Osteocyte (in vitro differentiated cells): Measurements from ENCODE around the gene SLC4A3. TPM values are rescaled to one million over a fixed set of nuclear protein-coding genes. Genes with fewer than 3 reads are reported as not detected.

ENCODE experiments used
- DNase-seq: peaks from one replicate; pipeline ENCODE4 v3.0.0; 2021; ENCODE audit warnings: mixed read lengths; ENCODE audit not compliant: unreplicated experiment; ENCODE audit errors: extremely low spot score
- H3K27ac Mint-ChIP-seq: one replicate; pipeline ENCODE4 v1.8.0; 2021; ENCODE audit warnings: mild to moderate bottlenecking, mixed read lengths; ENCODE audit not compliant: unreplicated experiment
- H3K27me3 Mint-ChIP-seq: one replicate; pipeline ENCODE4 v1.8.0; 2021; ENCODE audit warnings: mixed read lengths; ENCODE audit not compliant: unreplicated experiment
- H3K36me3 Mint-ChIP-seq: one replicate; pipeline ENCODE4 v1.8.0; 2021; ENCODE audit warnings: mixed read lengths; ENCODE audit not compliant: unreplicated experiment
- H3K4me1 Mint-ChIP-seq: one replicate; pipeline ENCODE4 v1.8.0; 2021; ENCODE audit warnings: mixed read lengths; ENCODE audit not compliant: unreplicated experiment
- H3K4me3 Mint-ChIP-seq: one replicate; pipeline ENCODE4 v1.8.0; 2021; ENCODE audit warnings: mild to moderate bottlenecking, moderate library complexity, mixed read lengths; ENCODE audit not compliant: unreplicated experiment
- H3K9me3 Mint-ChIP-seq: one replicate; pipeline ENCODE4 v1.8.0; 2021; ENCODE audit warnings: mixed read lengths; ENCODE audit not compliant: unreplicated experiment
- CTCF ChIP-seq: fragments of 200-600 bp; sonication (generic); IDR thresholded peaks from 2 replicates; pipeline ENCODE4 v1.5.0; 2021; ENCODE audit warnings: antibody characterized with exemption, mild to moderate bottlenecking, moderate library complexity
- total RNA-seq: library from RNA; stranded (reverse); gene quantifications from 2 replicates; pipeline ENCODE4 v1.2.1, GENCODE V29; 2021

The SLC4A3 gene
- total RNA-seq, 1 donor from 2014 or later = 11.6 TPM

GRCh38 chr2:219614076-219614860, 13.2 kb upstream of the SLC4A3 start:
- no peak overlapping the region for H3K4me3 Mint-ChIP-seq
- H3K36me3 Mint-ChIP-seq = peaks cover 20% of the 10 kb centered on the region
- H3K27me3 Mint-ChIP-seq = no peaks in the 10 kb centered on the region
- H3K27ac Mint-ChIP-seq = no peak overlapping the region
- no peaks in the 10 kb centered on the region for H3K9me3 Mint-ChIP-seq
- H3K4me1 Mint-ChIP-seq = no peaks in the 10 kb centered on the region
- DNase-seq = no peak
- no peak for TF ChIP-seq CTCF

GRCh38 chr2:219615036-219615435, 12.4 kb upstream of the SLC4A3 start:
- Mint-ChIP-seq H3K9me3 (no peaks in the 10 kb centered on the region), H3K36me3 (peaks cover 20% of the 10 kb centered on the region), H3K27ac (no peak overlapping the region), H3K4me1 (no peaks in the 10 kb centered on the region), H3K4me3 (no peak overlapping the region), H3K27me3 (no peaks in the 10 kb centered on the region)
- no peak for DNase-seq
- TF ChIP-seq CTCF = no peak

- H3K4me1 Mint-ChIP-seq = no peaks in the 10 kb centered on the region
- no peak overlapping the region for H3K27ac Mint-ChIP-seq
- H3K4me3 Mint-ChIP-seq = no peak overlapping the region
- no peaks in the 10 kb centered on the region for H3K9me3 Mint-ChIP-seq
- H3K36me3 Mint-ChIP-seq = peaks cover 17% of the 10 kb centered on the region
- no peak for DNase-seq
- H3K27me3 Mint-ChIP-seq = no peaks in the 10 kb centered on the region
- TF ChIP-seq CTCF = no peak
Measured at GRCh38 chr2:219615894-219616293, 11.5 kb upstream of the SLC4A3 start.

GRCh38 chr2:219616550-219616949, 10.9 kb upstream of the SLC4A3 start:
- Mint-ChIP-seq H3K9me3 (no peaks in the 10 kb centered on the region), H3K27ac (no peak overlapping the region), H3K36me3 (peaks cover 13% of the 10 kb centered on the region), H3K4me1 (no peaks in the 10 kb centered on the region), H3K27me3 (peaks cover 3% of the 10 kb centered on the region), H3K4me3 (no peak overlapping the region)
- no peak for TF ChIP-seq CTCF
- no peak for DNase-seq

- DNase-seq = no peak
- Mint-ChIP-seq H3K36me3 (peaks cover 9% of the 10 kb centered on the region), H3K27ac (no peak overlapping the region), H3K27me3 (peaks cover 14% of the 10 kb centered on the region), H3K4me3 (no peak overlapping the region), H3K9me3 (no peaks in the 10 kb centered on the region), H3K4me1 (no peaks in the 10 kb centered on the region)
- TF ChIP-seq CTCF = no peak
Measured at GRCh38 chr2:219618733-219619122, 8.7 kb upstream of the SLC4A3 start.
